A549 (cell line): ENCODE results near the gene ATF6B. TPM values are rescaled to one million over a fixed set of nuclear protein-coding genes. Genes with fewer than 3 reads are reported as not detected.

Source experiments
- ATAC-seq, 2 experiments: fragments of 200-7000 bp in 1 of 2; fragments of >200 bp in 1 of 2; cut with Nextera tagmentation in 1 of 2; cut with Tn5 transposase in 1 of 2; 3 replicates each; pipeline versions ENCODE4 v1.8.0 to v1.9.1; 2018 to 2020; ENCODE audit warnings: mild to moderate bottlenecking in 1 of 2, moderate library complexity in 1 of 2
- CTCF ChIA-PET: fragments of 300-600 bp; sonication (Branson Sonifier 250); formaldehyde crosslinking; extraction: SDS; loops from one replicate; lab custom pipeline; 2021; ENCODE audit warnings: antibody characterized with exemption, inconsistent platforms; lab: Yijun Ruan, JAX
- POLR2A ChIA-PET: fragments of 350-600 bp; formaldehyde crosslinking; extraction: SDS; loops from one replicate; lab custom pipeline; 2021; ENCODE audit warnings: antibody characterized with exemption, inconsistent platforms; lab: Yijun Ruan, JAX
- DNase-seq, 2 experiments: peaks; one replicate each; pipeline versions ENCODE4 v3.0.0 to v3.0.0-alpha.2; 2011 to 2016; ENCODE audit warnings: low read depth in 1 of 2, low spot score in 1 of 2
- FAIRE-seq: peaks from 2 replicates; lab custom pipeline; 2011; peaks lifted over from hg19 to GRCh38; lab: Jason Lieb, UNC
- H3K27ac ChIP-seq, 2 experiments: fragments of >200 bp; sonication (Bioruptor Twin); formaldehyde crosslinking; 3 replicates each; pipeline ENCODE4 v1.5.1; 2016 to 2017
- H3K4me1 ChIP-seq: fragments of >200 bp; sonication (Bioruptor Twin); formaldehyde crosslinking; 3 replicates; pipeline ENCODE4 v1.6.1; 2016
- H3K4me2 ChIP-seq: fragments of >200 bp; sonication (Bioruptor Twin); formaldehyde crosslinking; 3 replicates; pipeline ENCODE4 v1.6.1; 2016
- H3K4me3 ChIP-seq: fragments of >200 bp; sonication (Bioruptor Twin); formaldehyde crosslinking; 3 replicates; pipeline ENCODE4 v1.5.1; 2016
- H3K9me3 ChIP-seq: fragments of >200 bp; sonication (Bioruptor Twin); formaldehyde crosslinking; 3 replicates; pipeline ENCODE4 v1.6.1; 2016
- ATOH8 ChIP-seq: fragments of 250-450 bp; sonication (Bioruptor Pico); IDR thresholded peaks from 2 replicates; pipeline ENCODE4 v1.5.0; 2020; ENCODE audit warnings: low read depth, mild to moderate bottlenecking, moderate library complexity
- BCL3 ChIP-seq: fragments of >200 bp; sonication (Bioruptor Twin); formaldehyde crosslinking; IDR thresholded peaks from 3 replicates; pipeline ENCODE4 v1.6.1; 2016
- CBX8 ChIP-seq: fragments of 200-600 bp; sonication (generic); IDR thresholded peaks from 2 replicates; pipeline ENCODE4 v1.6.1; 2016
- CHD2 ChIP-seq: fragments of 150-350 bp; IDR thresholded peaks from 2 replicates; pipeline ENCODE4 v1.6.1; 2014; ENCODE audit warnings: low read length; ENCODE audit not compliant: partially characterized antibody
- E2F6 ChIP-seq: IDR thresholded peaks from 2 replicates; pipeline ENCODE4 v1.6.1; 2012; ENCODE audit warnings: low read depth, borderline replicate concordance
- EHF ChIP-seq: fragments of 250-450 bp; sonication (Bioruptor Pico); IDR thresholded peaks from 2 replicates; pipeline ENCODE4 v1.5.0; 2020; ENCODE audit warnings: mild to moderate bottlenecking
- EHMT2 ChIP-seq: fragments of 200-600 bp; sonication (generic); IDR thresholded peaks from 2 replicates; pipeline ENCODE4 v1.6.1; 2016; ENCODE audit warnings: antibody characterized with exemption, low read depth, mild to moderate bottlenecking, moderate library complexity
- EP300 ChIP-seq, 2 experiments: fragments of >200 bp; sonication (Bioruptor Twin); formaldehyde crosslinking; IDR thresholded peaks; 2 replicates in 1 of 2; 3 replicates in 1 of 2; pipeline ENCODE4 v1.6.1; 2016 to 2017
- FOXS1 ChIP-seq: fragments of 250-450 bp; sonication (Bioruptor Pico); IDR thresholded peaks from 2 replicates; pipeline ENCODE4 v1.5.0; 2020; ENCODE audit warnings: mild to moderate bottlenecking, moderate library complexity
- HOXA7 ChIP-seq: fragments of 250-450 bp; sonication (Bioruptor Pico); IDR thresholded peaks from 2 replicates; pipeline ENCODE4 v1.5.0; 2020; ENCODE audit warnings: mild to moderate bottlenecking, moderate library complexity
- HOXB13 ChIP-seq: fragments of 250-450 bp; sonication (Bioruptor Pico); IDR thresholded peaks from 2 replicates; pipeline ENCODE4 v1.5.0; 2020; ENCODE audit warnings: low read depth, mild to moderate bottlenecking, moderate library complexity
- HOXB5 ChIP-seq: fragments of 250-450 bp; sonication (Bioruptor Pico); IDR thresholded peaks from 2 replicates; pipeline ENCODE4 v1.5.0; 2020; ENCODE audit warnings: mild to moderate bottlenecking, moderate library complexity
- JUN ChIP-seq, 2 experiments: fragments of >200 bp; sonication (Bioruptor Twin); formaldehyde crosslinking; IDR thresholded peaks; 2 replicates in 1 of 2; 3 replicates in 1 of 2; pipeline ENCODE4 v1.6.1; 2016 to 2017
- JUNB ChIP-seq: fragments of >200 bp; sonication (Bioruptor Twin); formaldehyde crosslinking; IDR thresholded peaks from 2 replicates; pipeline ENCODE4 v1.6.1; 2016
- KDM1A ChIP-seq: fragments of 200-600 bp; sonication (generic); IDR thresholded peaks from 2 replicates; pipeline ENCODE4 v1.6.1; 2016; ENCODE audit warnings: low read depth, mild to moderate bottlenecking
- MAZ ChIP-seq: fragments of 150-350 bp; IDR thresholded peaks from 2 replicates; pipeline ENCODE4 v1.6.1; 2014; ENCODE audit warnings: antibody characterized with exemption, low read depth, low read length, borderline replicate concordance
- NPAS2 ChIP-seq: fragments of 250-450 bp; sonication (Bioruptor Pico); IDR thresholded peaks from 2 replicates; pipeline ENCODE4 v1.8.0; 2022; ENCODE audit warnings: mild to moderate bottlenecking, moderate library complexity, borderline replicate concordance
- NR3C1 ChIP-seq: fragments of >200 bp; sonication (Bioruptor Twin); formaldehyde crosslinking; IDR thresholded peaks from 3 replicates; pipeline ENCODE4 v1.6.1; 2017
- POLR2A ChIP-seq: IDR thresholded peaks from 2 replicates; pipeline ENCODE4 v1.6.1; 2012; ENCODE audit warnings: mild to moderate bottlenecking, low read length
- RCOR1 ChIP-seq: fragments of 150-350 bp; IDR thresholded peaks from 2 replicates; pipeline ENCODE4 v1.6.1; 2014; ENCODE audit warnings: antibody characterized with exemption, low read length, low read depth
- TFCP2L1 ChIP-seq: fragments of 250-450 bp; sonication (Bioruptor Pico); IDR thresholded peaks from 2 replicates; pipeline ENCODE4 v1.5.0; 2021; ENCODE audit warnings: mild to moderate bottlenecking
- ZC3H11A ChIP-seq: fragments of 450-650 bp; IDR thresholded peaks from 2 replicates; pipeline ENCODE4 v1.6.1; 2014; ENCODE audit warnings: antibody characterized with exemption, mild to moderate bottlenecking
- ZFP36 ChIP-seq: fragments of 450-650 bp; IDR thresholded peaks from 2 replicates; pipeline ENCODE4 v1.6.1; 2014; ENCODE audit warnings: borderline replicate concordance; ENCODE audit not compliant: partially characterized antibody
- WGBS: methylation state at CpG from one replicate; pipeline ENCODE4 v1.1.6; 2017; ENCODE audit errors: missing lambda C conversion rate; 5-methylcytosine and 5-hydroxymethylcytosine counted together
- polyA plus RNA-seq, 4 experiments: library from polyadenylated mRNA; depleted of rRNA in 3 of 4; stranded (reverse); fragments of >200 nt; fragmentation: RNase III in 1 of 4; extraction: RNeasy Plus Mini Kit Qiagen cat#74134 plus additional on column Dnase treatment in 1 of 4; gene quantifications; 2 replicates in 3 of 4; 3 replicates in 1 of 4; pipeline ENCODE4 v1.2.3, GENCODE V29; 2011 to 2017
- TF ChIP-seq, protein P1 (sequence below): fragments of >200 bp; sonication (Bioruptor Twin); formaldehyde crosslinking; IDR thresholded peaks from 2 replicates; pipeline ENCODE4 v1.6.1; 2016
- TF ChIP-seq, protein P2 (sequence below): IDR thresholded peaks from 2 replicates; pipeline ENCODE4 v1.6.1; 2012

The ATF6B gene
- polyA plus RNA-seq, 2 of the 4 experiments (the other 2 are of a cell fraction): 19.3 to 29.0 TPM

- TF ChIP-seq HOXB13 (CRISPR knock-in tag): no peak
Measured at GRCh38 chr6:32139590-32139989, 11.5 kb upstream of the ATF6B start (continued).

DNA sequence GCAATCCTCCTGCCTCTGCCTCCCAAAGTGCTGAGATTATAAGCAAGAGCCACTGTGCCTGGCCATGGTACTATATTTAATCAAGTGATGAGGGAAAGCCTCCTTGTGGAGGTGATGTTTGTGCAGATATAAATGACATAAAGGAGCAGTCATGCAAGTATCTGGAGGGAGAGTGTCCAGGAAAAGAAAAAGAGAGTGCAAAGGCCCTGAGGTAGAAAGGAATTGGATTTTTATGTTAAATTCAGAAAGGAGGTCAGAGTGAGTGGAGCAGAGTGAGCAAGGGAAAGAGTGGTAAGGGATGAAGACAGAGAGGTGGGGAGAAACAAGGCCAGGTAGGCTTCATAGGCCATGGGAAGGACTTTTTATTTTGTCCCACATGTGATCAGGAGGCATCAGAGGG lies 9.4 kb upstream of the ATF6B start:
- Histone ChIP-seq H3K27ac (no peak overlapping the region), H3K4me2 (no peak overlapping the region)
- POLR2A ChIA-PET: no interaction called here

GRCh38 chr6:32133786-32134185 lies 5.7 kb upstream of the ATF6B start:
- no peak overlapping the region for H3K4me3 ChIP-seq
- 78% methylated on average over 4 of the region's 4 CpGs for WGBS
- POLR2A ChIA-PET: no interaction called here
- DNase-seq (no peak), ATAC-seq (no peak), FAIRE-seq (no peak)
- H3K4me2 ChIP-seq: no peak overlapping the region
- no peak overlapping the region for H3K27ac ChIP-seq
- no peaks in the 10 kb centered on the region for H3K9me3 ChIP-seq
- peaks cover 7% of the 10 kb centered on the region for H3K4me1 ChIP-seq
- CTCF ChIA-PET: no interaction called here
- TF ChIP-seq, protein P1, sequence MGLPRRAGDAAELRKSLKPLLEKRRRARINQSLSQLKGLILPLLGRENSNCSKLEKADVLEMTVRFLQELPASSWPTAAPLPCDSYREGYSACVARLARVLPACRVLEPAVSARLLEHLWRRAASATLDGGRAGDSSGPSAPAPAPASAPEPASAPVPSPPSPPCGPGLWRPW: no peak
- TF ChIP-seq POLR2A (no peak), HOXB5 (no peak), NR3C1 (no peak), ZC3H11A (no peak), RCOR1 (no peak), EHF (CRISPR knock-in tag) (no peak), FOXS1 (CRISPR knock-in tag) (no peak), JUN (IDR thresholded peaks at IDR 0.05) (no peak), NPAS2 (CRISPR knock-in tag) (no peak), MAZ (no peak), TFCP2L1 (CRISPR knock-in tag) (no peak), EP300 (IDR thresholded peaks at IDR 0.05) (no peak), CBX8 (no peak), ZFP36 (no peak), BCL3 (no peak), EHMT2 (no peak), KDM1A (no peak), E2F6 (no peak)
- TF ChIP-seq, protein P2, sequence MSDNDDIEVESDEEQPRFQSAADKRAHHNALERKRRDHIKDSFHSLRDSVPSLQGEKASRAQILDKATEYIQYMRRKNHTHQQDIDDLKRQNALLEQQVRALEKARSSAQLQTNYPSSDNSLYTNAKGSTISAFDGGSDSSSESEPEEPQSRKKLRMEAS: no peak

More for the DNA sequence above, 9.4 kb upstream of the ATF6B start:
- Histone ChIP-seq H3K4me1 (no peaks in the 10 kb centered on the region), H3K9me3 (no peaks in the 10 kb centered on the region), H3K4me3 (no peak overlapping the region)
- DNase-seq (no peak), ATAC-seq (no peak), FAIRE-seq (no peak)
- CTCF ChIA-PET: interaction anchor here (0.7 kb wide), 1 partner anchor 13 kb away, joined by 3 read pairs; no protein-coding TSS in a partner anchor
- TF ChIP-seq ATOH8 (CRISPR knock-in tag) (no peak), CHD2 (no peak), EP300 (IDR thresholded peaks at IDR 0.05) (no peak), JUNB (no peak), ZFP36 (no peak), HOXA7 (CRISPR knock-in tag) (no peak), HOXB5 (no peak)
